GM19193 (cell line): Measurements from ENCODE around the gene CACNA1C.

Source experiments
- POLR2A ChIP-seq: IDR thresholded peaks from 4 replicates; pipeline ENCODE4 v1.6.1; 2011; ENCODE audit not compliant: insufficient read depth, insufficient read length; ENCODE audit errors: extremely low read depth

CACNA1C gene

GRCh38 chr12:2019126-2019525 is 33.7 kb upstream of the CACNA1C start:
- no peak for TF ChIP-seq POLR2A

- TF ChIP-seq POLR2A, result no peak
Measured at GRCh38 chr12:2020511-2020910, 32.3 kb upstream of the CACNA1C start.

GRCh38 chr12:2023365-2023764 is 29.4 kb upstream of the CACNA1C start:
- no peak for TF ChIP-seq POLR2A

GRCh38 chr12:2027351-2027750 is 25.4 kb upstream of the CACNA1C start:
- no peak for TF ChIP-seq POLR2A

GRCh38 chr12:2029851-2030250 is 22.9 kb upstream of the CACNA1C start:
- TF ChIP-seq POLR2A, result no peak

GRCh38 chr12:2032506-2032905 is 20.3 kb upstream of the CACNA1C start:
- no peak for TF ChIP-seq POLR2A

GRCh38 chr12:2034633-2035430 is 18.0 kb upstream of the CACNA1C start:
- no peak for TF ChIP-seq POLR2A

GRCh38 chr12:2035431-2036055 is 17.2 kb upstream of the CACNA1C start:
- no peak for TF ChIP-seq POLR2A

GRCh38 chr12:2039034-2039433 is 13.8 kb upstream of the CACNA1C start:
- no peak for TF ChIP-seq POLR2A

- TF ChIP-seq POLR2A, result no peak
Measured at GRCh38 chr12:2043054-2043453, 9.7 kb upstream of the CACNA1C start.

- TF ChIP-seq POLR2A, result no peak
Measured at GRCh38 chr12:2044165-2044564, 8.6 kb upstream of the CACNA1C start.

- no peak for TF ChIP-seq POLR2A
Measured at GRCh38 chr12:2046957-2047356, 5.8 kb upstream of the CACNA1C start.

GRCh38 chr12:2047752-2048151 is 5.0 kb upstream of the CACNA1C start:
- no peak for TF ChIP-seq POLR2A

- TF ChIP-seq POLR2A, result no peak
Measured at GRCh38 chr12:2049604-2050540, 2.9 kb upstream of the CACNA1C start.
